GM23338 (cell line): ENCODE measurements around the gene HSPA12A. TPM values are rescaled to one million over a fixed set of nuclear protein-coding genes. Genes with fewer than 3 reads are reported as not detected.

Experiments
- ATAC-seq: fragments of 200-7000 bp; cut with Tn5 transposase; 3 replicates; pipeline ENCODE4 v1.9.1; 2020
- DNase-seq: peaks from one replicate; pipeline ENCODE4 v3.0.0-alpha.2; 2015; ENCODE audit warnings: low spot score
- H2AFZ ChIP-seq: fragments of 200-600 bp; sonication (generic); 2 replicates; pipeline ENCODE4 v1.8.0; 2016; ENCODE audit warnings: antibody characterized with exemption, mild to moderate bottlenecking, moderate library complexity
- H3F3A ChIP-seq: fragments of 200-600 bp; sonication (generic); replicated peaks from 2 replicates; pipeline ENCODE4 v1.8.0; 2017; ENCODE audit warnings: antibody characterized with exemption, mixed run types, low read depth
- H3K27ac ChIP-seq: fragments of 200-600 bp; sonication (generic); 2 replicates; pipeline ENCODE4 v1.6.1; 2016; ENCODE audit warnings: low read depth
- H3K27me3 ChIP-seq: fragments of 200-600 bp; sonication (generic); 2 replicates; pipeline ENCODE4 v1.8.0; 2016; ENCODE audit warnings: mild to moderate bottlenecking, mixed run types, moderate library complexity; ENCODE audit not compliant: insufficient read depth
- H3K36me3 ChIP-seq: fragments of 200-600 bp; sonication (generic); 2 replicates; pipeline ENCODE4 v1.8.0; 2016; ENCODE audit warnings: mild to moderate bottlenecking; ENCODE audit not compliant: insufficient read depth
- H3K4me1 ChIP-seq: fragments of 200-600 bp; sonication (generic); 2 replicates; pipeline ENCODE4 v1.8.0; 2016; ENCODE audit warnings: mild to moderate bottlenecking, moderate library complexity; ENCODE audit not compliant: insufficient read depth
- H3K4me2 ChIP-seq: fragments of 200-600 bp; sonication (generic); 2 replicates; pipeline ENCODE4 v1.7.1; 2017; ENCODE audit warnings: mixed run types
- H3K4me3 ChIP-seq: fragments of 200-600 bp; sonication (generic); 2 replicates; pipeline ENCODE4 v1.6.1; 2016; ENCODE audit warnings: mixed run types
- H3K79me2 ChIP-seq: fragments of 200-600 bp; sonication (generic); replicated peaks from 2 replicates; pipeline ENCODE4 v1.8.0; 2017; ENCODE audit warnings: mild to moderate bottlenecking; ENCODE audit not compliant: insufficient read depth
- H3K9me2 ChIP-seq: fragments of 200-600 bp; sonication (generic); 2 replicates; pipeline ENCODE4 v1.8.0; 2017; ENCODE audit not compliant: insufficient read depth
- H4K20me1 ChIP-seq: fragments of 200-600 bp; sonication (generic); replicated peaks from 2 replicates; pipeline ENCODE4 v1.8.0; 2017; ENCODE audit warnings: mild to moderate bottlenecking; ENCODE audit not compliant: insufficient read depth
- H3K27ac Mint-ChIP-seq: 2 replicates; pipeline ENCODE4 v1.8.0; 2020; ENCODE audit warnings: inconsistent platforms, mild to moderate bottlenecking, moderate library complexity, mixed read lengths
- H3K27me3 Mint-ChIP-seq: 3 replicates; pipeline ENCODE4 v1.8.0; 2022; ENCODE audit warnings: low read depth, mild to moderate bottlenecking, moderate library complexity, mixed read lengths, inconsistent platforms; ENCODE audit not compliant: insufficient read depth, poor library complexity
- H3K36me3 Mint-ChIP-seq: 3 replicates; pipeline ENCODE4 v1.8.0; 2021; ENCODE audit warnings: low read depth, mild to moderate bottlenecking, inconsistent platforms, moderate library complexity, mixed read lengths
- H3K4me1 Mint-ChIP-seq: 3 replicates; pipeline ENCODE4 v1.8.0; 2020; ENCODE audit warnings: mild to moderate bottlenecking, inconsistent platforms, mixed read lengths
- H3K4me3 Mint-ChIP-seq: 3 replicates; pipeline ENCODE4 v1.8.0; 2021; ENCODE audit warnings: moderate library complexity, mild to moderate bottlenecking, inconsistent platforms, mixed read lengths
- H3K9me3 Mint-ChIP-seq: 3 replicates; pipeline ENCODE4 v1.8.0; 2020; ENCODE audit warnings: moderate library complexity, mild to moderate bottlenecking, inconsistent platforms, mixed read lengths
- CREB1 ChIP-seq: fragments of 250-450 bp; sonication (Bioruptor Pico); IDR thresholded peaks from 2 replicates; pipeline ENCODE4 v1.5.0; 2020; ENCODE audit warnings: low read depth, mild to moderate bottlenecking, moderate library complexity
- CTCF ChIP-seq, 2 experiments: fragments of 200-600 bp in 1 of 2; sonication (generic) in 1 of 2; conservative IDR thresholded peaks; 2 replicates each; pipeline versions ENCODE4 v1.5.1 to v1.6.1; 2016 to 2017; ENCODE audit warnings: antibody characterized with exemption in 2 of 2, low read depth in 2 of 2, mild to moderate bottlenecking in 2 of 2, moderate library complexity in 1 of 2
- EZH2 ChIP-seq: fragments of 200-600 bp; sonication (generic); IDR thresholded peaks from one replicate; pipeline ENCODE4 v1.8.0; 2017; ENCODE audit warnings: antibody characterized with exemption, mild to moderate bottlenecking, low read depth; ENCODE audit not compliant: unreplicated experiment
- EZH2phosphoT487 ChIP-seq: fragments of 200-600 bp; sonication (generic); IDR thresholded peaks from one replicate; pipeline ENCODE4 v1.8.1; 2018; ENCODE audit warnings: antibody characterized with exemption; ENCODE audit not compliant: unreplicated experiment
- POLR2AphosphoS5 ChIP-seq: IDR thresholded peaks from 2 replicates; pipeline ENCODE4 v1.6.1; 2016; ENCODE audit warnings: antibody characterized with exemption, low read depth
- REST ChIP-seq: IDR thresholded peaks from one replicate; pipeline ENCODE4 v1.6.1; 2018; ENCODE audit warnings: antibody characterized with exemption; ENCODE audit not compliant: unreplicated experiment
- STAT1 ChIP-seq: IDR thresholded peaks from one replicate; pipeline ENCODE4 v1.6.1; 2016; ENCODE audit warnings: antibody characterized with exemption; ENCODE audit not compliant: unreplicated experiment
- ZNF114 ChIP-seq: fragments of 250-450 bp; sonication (Bioruptor Pico); IDR thresholded peaks from 2 replicates; pipeline ENCODE4 v1.5.0; 2020; ENCODE audit warnings: mild to moderate bottlenecking, moderate library complexity
- ZNF331 ChIP-seq: fragments of 250-450 bp; sonication (Bioruptor Pico); IDR thresholded peaks from 2 replicates; pipeline ENCODE4 v1.5.0; 2020; ENCODE audit warnings: low read depth, mild to moderate bottlenecking, moderate library complexity
- ZNF462 ChIP-seq: fragments of 250-450 bp; sonication (Bioruptor Pico); IDR thresholded peaks from 2 replicates; pipeline ENCODE4 v1.5.0; 2020; ENCODE audit warnings: mild to moderate bottlenecking, moderate library complexity
- polyA plus RNA-seq: library from polyadenylated mRNA; unstranded; fragments of >200 nt; fragmentation: Nextera tagmentation; extraction: Ambion mirVana; gene quantifications from 2 replicates; pipeline ENCODE4 v1.2.1, GENCODE V29; 2016
- total RNA-seq: library from RNA; depleted of rRNA; stranded (reverse); fragments of >200 nt; shearing (Covaris generic); gene quantifications from 2 replicates; pipeline ENCODE4 v1.2.3, GENCODE V29; 2014
- TF ChIP-seq, protein P1 (sequence below): IDR thresholded peaks from 2 replicates; pipeline ENCODE4 v1.6.1; 2016; ENCODE audit warnings: antibody characterized with exemption

HSPA12A gene
- total and polyA plus RNA-seq, 2 experiments from 2014 or later = 4.4 to 6.3 TPM

DNA sequence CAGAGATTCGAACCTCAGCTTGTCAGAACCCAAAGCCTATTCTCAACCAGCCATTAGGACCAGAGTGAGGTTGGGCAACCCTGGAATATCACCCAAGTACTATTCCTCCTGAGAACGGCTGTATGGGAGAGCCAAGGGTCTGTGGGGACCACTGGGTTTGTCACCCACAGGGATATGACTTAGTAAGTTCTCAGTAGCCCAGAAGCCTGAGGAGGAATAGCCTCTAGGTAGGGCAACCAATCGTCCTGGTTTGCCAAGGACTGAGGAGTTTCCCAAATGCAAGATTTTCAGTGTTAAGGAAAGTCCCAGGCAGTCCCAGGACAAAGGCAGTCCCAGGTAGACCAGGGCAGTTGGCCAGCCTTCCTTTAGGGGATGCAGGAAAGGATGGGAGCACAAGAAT is 74.9 kb downstream of the HSPA12A start:
- H3K4me1 ChIP-seq = peaks cover 21% of the 10 kb centered on the region
- DNase-seq (no peak), ATAC-seq (no peak)
- no peaks in the 10 kb centered on the region for H3K27me3 ChIP-seq
- H3K27ac Mint-ChIP-seq = no peak overlapping the region
- peaks cover 3% of the 10 kb centered on the region; the same call in 1 of the 2 replicates for H3K36me3 ChIP-seq
- peaks cover 26% of the 10 kb centered on the region for H3K4me1 Mint-ChIP-seq
- H3K4me3 ChIP-seq = no peak overlapping the region
- no peaks in the 10 kb centered on the region; the same call in 1 of the 2 replicates for H4K20me1 ChIP-seq
- no peak for TF ChIP-seq CTCF (conservative IDR thresholded peaks at IDR 0.05; ENCODE audit: low read depth in 2 of 2)
- TF ChIP-seq POLR2AphosphoS5 = no peak
- TF ChIP-seq EZH2phosphoT487 = no peak
- TF ChIP-seq REST = no peak
- TF ChIP-seq, protein P1, sequence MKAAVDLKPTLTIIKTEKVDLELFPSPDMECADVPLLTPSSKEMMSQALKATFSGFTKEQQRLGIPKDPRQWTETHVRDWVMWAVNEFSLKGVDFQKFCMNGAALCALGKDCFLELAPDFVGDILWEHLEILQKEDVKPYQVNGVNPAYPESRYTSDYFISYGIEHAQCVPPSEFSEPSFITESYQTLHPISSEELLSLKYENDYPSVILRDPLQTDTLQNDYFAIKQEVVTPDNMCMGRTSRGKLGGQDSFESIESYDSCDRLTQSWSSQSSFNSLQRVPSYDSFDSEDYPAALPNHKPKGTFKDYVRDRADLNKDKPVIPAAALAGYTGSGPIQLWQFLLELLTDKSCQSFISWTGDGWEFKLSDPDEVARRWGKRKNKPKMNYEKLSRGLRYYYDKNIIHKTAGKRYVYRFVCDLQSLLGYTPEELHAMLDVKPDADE = no peak
- no peak for TF ChIP-seq STAT1
- no peak for TF ChIP-seq ZNF114 (CRISPR knock-in tag)
- no peak for TF ChIP-seq EZH2
- no peak for TF ChIP-seq ZNF331 (CRISPR knock-in tag)
- TF ChIP-seq ZNF462 (CRISPR knock-in tag) = no peak
- TF ChIP-seq CREB1 (CRISPR knock-in tag) = no peak
- no peak overlapping the region for H3K4me3 Mint-ChIP-seq
- no peak overlapping the region for H3K4me2 ChIP-seq
- no peak overlapping the region for H2AFZ ChIP-seq
- peaks cover 36% of the 10 kb centered on the region for H3K36me3 Mint-ChIP-seq
- H3K79me2 ChIP-seq = peaks cover 6% of the 10 kb centered on the region
- H3K27me3 Mint-ChIP-seq = peaks cover 2% of the 10 kb centered on the region
- H3F3A ChIP-seq = no peaks in the 10 kb centered on the region
- H3K27ac ChIP-seq = no peak overlapping the region
- H3K9me2 ChIP-seq = no peaks in the 10 kb centered on the region
- H3K9me3 Mint-ChIP-seq = no peaks in the 10 kb centered on the region
